HepG2 (cell line): ENCODE data around the gene FGF14. TPM values are rescaled to one million over a fixed set of nuclear protein-coding genes. Genes with fewer than 3 reads are reported as not detected.

Experiments used
- ATAC-seq: fragments of 200-7000 bp; cut with Tn5 transposase; 3 replicates; pipeline ENCODE4 v1.9.1; 2020; ENCODE audit warnings: mild to moderate bottlenecking, moderate library complexity
- BruUV-seq: library from RNA; stranded (reverse); fragments of 400-500 nt; replicated peaks from 2 replicates; lab custom pipeline; 2021; lab: Mats Ljungman, UMichigan
- CTCF ChIA-PET: fragments of 300-600 bp; formaldehyde crosslinking; extraction: SDS; loops from one replicate; lab custom pipeline; 2021; ENCODE audit warnings: low total read pairs, inconsistent platforms, low intra/inter-chr PET ratio; lab: Yijun Ruan, JAX
- POLR2A ChIA-PET: fragments of 350-600 bp; sonication (Branson Sonifier 250); formaldehyde crosslinking; loops from one replicate; lab custom pipeline; 2020; ENCODE audit warnings: antibody characterized with exemption, inconsistent platforms; lab: Yijun Ruan, JAX
- DNase-seq: peaks from one replicate; pipeline ENCODE4 v3.0.0-alpha.2; 2015; ENCODE audit warnings: low spot score
- FAIRE-seq: peaks from 3 replicates; lab custom pipeline; 2011; peaks lifted over from hg19 to GRCh38; lab: Jason Lieb, UNC
- H2AFZ ChIP-seq: one replicate; pipeline ENCODE4 v1.6.1; 2011; ENCODE audit warnings: low read length, inconsistent platforms
- H3K27ac ChIP-seq: fragments of 300-600 bp; 3 replicates; pipeline ENCODE4 v1.8.0; 2011; ENCODE audit warnings: mixed run types, mild to moderate bottlenecking, mixed read lengths, low read length, inconsistent platforms; ENCODE audit not compliant: insufficient read depth; ENCODE audit errors: extremely low read length
- H3K27me3 ChIP-seq, 2 experiments: fragments of 200-600 bp in 1 of 2; 2 replicates in 1 of 2; 3 replicates in 1 of 2; pipeline versions ENCODE4 v1.6.0 to v1.8.0; 2011; ENCODE audit warnings: low read length in 2 of 2, mild to moderate bottlenecking in 2 of 2, moderate library complexity in 2 of 2, inconsistent platforms in 1 of 2; ENCODE audit not compliant: insufficient read depth in 2 of 2, control insufficient read depth in 1 of 2
- H3K36me3 ChIP-seq, 2 experiments: fragments of 200-600 bp in 1 of 2; replicated peaks in 1 of 2; 2 replicates in 1 of 2; 3 replicates in 1 of 2; pipeline versions ENCODE4 v1.5.1 to v1.8.0; 2011; ENCODE audit warnings: low read length in 2 of 2, inconsistent platforms in 1 of 2; ENCODE audit not compliant: insufficient read depth in 2 of 2, control insufficient read depth in 1 of 2
- H3K4me1 ChIP-seq: 2 replicates; pipeline ENCODE4 v1.5.1; 2012; ENCODE audit warnings: low read length, inconsistent platforms; ENCODE audit not compliant: insufficient read depth
- H3K4me2 ChIP-seq: 2 replicates; pipeline ENCODE4 v1.6.0; 2011; ENCODE audit warnings: low read depth, low read length, inconsistent platforms
- H3K4me3 ChIP-seq, 3 experiments: fragments of 200-600 bp in 1 of 3; sonication (generic), shearing (Covaris generic) in 1 of 3; replicated peaks in 1 of 3; 2 replicates each; pipeline ENCODE4 v1.5.1; 2011 to 2016; ENCODE audit warnings: low read length in 3 of 3, inconsistent platforms in 2 of 3, low read depth in 2 of 3, mild to moderate bottlenecking in 2 of 3, control low read depth in 1 of 3, mixed read lengths in 1 of 3; ENCODE audit not compliant: insufficient read depth in 1 of 3
- H3K79me2 ChIP-seq: one replicate; pipeline ENCODE4 v1.6.1; 2011; ENCODE audit warnings: low read length, inconsistent platforms; ENCODE audit not compliant: insufficient read depth
- H3K9ac ChIP-seq: 2 replicates; pipeline ENCODE4 v1.6.0; 2011; ENCODE audit warnings: mild to moderate bottlenecking, low read depth, low read length, inconsistent platforms; ENCODE audit not compliant: insufficient read depth
- H3K9me3 ChIP-seq: 2 replicates; pipeline ENCODE4 v1.5.1; 2012; ENCODE audit warnings: mild to moderate bottlenecking, low read length
- H4K20me1 ChIP-seq: 2 replicates; pipeline ENCODE4 v1.6.0; 2011; ENCODE audit warnings: inconsistent platforms, mild to moderate bottlenecking, low read length, moderate library complexity; ENCODE audit not compliant: insufficient read depth
- CAMTA2 ChIP-seq: sonication (generic); formaldehyde crosslinking; IDR thresholded peaks from 2 replicates; pipeline ENCODE4 v1.4.0; 2020; ENCODE audit warnings: mild to moderate bottlenecking, missing genetic modification reagents, borderline replicate concordance
- IKZF1 ChIP-seq: fragments of 450-650 bp; IDR thresholded peaks from 2 replicates; pipeline ENCODE4 v1.7.1; 2016
- JUND ChIP-seq: sonication (generic); formaldehyde crosslinking; IDR thresholded peaks from 2 replicates; pipeline ENCODE4 v1.8.0; 2022; ENCODE audit warnings: mild to moderate bottlenecking, missing genetic modification reagents
- MEIS2 ChIP-seq: sonication (generic); formaldehyde crosslinking; IDR thresholded peaks from 2 replicates; pipeline ENCODE4 v1.9.0; 2021; ENCODE audit warnings: mild to moderate bottlenecking, missing genetic modification reagents
- MIER3 ChIP-seq: IDR thresholded peaks from 2 replicates; pipeline ENCODE4 v1.6.1; 2016; ENCODE audit warnings: missing compliant biosample characterization, borderline replicate concordance
- MLX ChIP-seq: IDR thresholded peaks from 2 replicates; pipeline ENCODE4 v1.6.1; 2016
- NFKBIZ ChIP-seq: IDR thresholded peaks from 2 replicates; pipeline ENCODE4 v1.6.1; 2018; ENCODE audit warnings: missing genetic modification reagents, missing compliant biosample characterization
- ONECUT2 ChIP-seq: sonication (generic); formaldehyde crosslinking; IDR thresholded peaks from 2 replicates; pipeline ENCODE4 v1.4.0; 2020; ENCODE audit warnings: missing genetic modification reagents
- PRDM15 ChIP-seq: sonication (generic); formaldehyde crosslinking; IDR thresholded peaks from 2 replicates; pipeline ENCODE4 v1.4.0; 2020; ENCODE audit warnings: missing genetic modification reagents
- SNAI1 ChIP-seq: sonication (generic); formaldehyde crosslinking; IDR thresholded peaks from 2 replicates; pipeline ENCODE4 v1.5.0; 2020; ENCODE audit warnings: mild to moderate bottlenecking, missing genetic modification reagents, borderline replicate concordance
- U2AF1 ChIP-seq: fragments of 200-400 bp; formaldehyde crosslinking; optimal IDR thresholded peaks from 2 replicates; pipeline ENCODE3; 2017; ENCODE audit warnings: mild to moderate bottlenecking, low read depth, low read length
- ZBTB39 ChIP-seq: sonication (generic); formaldehyde crosslinking; IDR thresholded peaks from 2 replicates; pipeline ENCODE4 v1.5.0; 2020; ENCODE audit warnings: missing genetic modification reagents
- ZNF501 ChIP-seq: sonication (generic); formaldehyde crosslinking; IDR thresholded peaks from 2 replicates; pipeline ENCODE4 v1.5.1; 2020; ENCODE audit warnings: mild to moderate bottlenecking, moderate library complexity, missing genetic modification reagents
- ZNF552 ChIP-seq: sonication (generic); formaldehyde crosslinking; IDR thresholded peaks from 2 replicates; pipeline ENCODE4 v1.9.0; 2022; ENCODE audit warnings: missing genetic modification reagents, mild to moderate bottlenecking, borderline replicate concordance
- ZNF569 ChIP-seq: sonication (generic); formaldehyde crosslinking; IDR thresholded peaks from 2 replicates; pipeline ENCODE4 v1.5.0; 2020; ENCODE audit warnings: mild to moderate bottlenecking, missing genetic modification reagents, moderate library complexity, borderline replicate concordance
- ZNF670 ChIP-seq: sonication (generic); formaldehyde crosslinking; IDR thresholded peaks from 2 replicates; pipeline ENCODE4 v1.8.0; 2022; ENCODE audit warnings: mild to moderate bottlenecking, missing genetic modification reagents, borderline replicate concordance
- ZNF7 ChIP-seq: IDR thresholded peaks from 2 replicates; pipeline ENCODE4 v1.6.1; 2016; ENCODE audit warnings: missing biosample characterization, missing genetic modification reagents
- ZNF749 ChIP-seq: sonication (generic); formaldehyde crosslinking; IDR thresholded peaks from 2 replicates; pipeline ENCODE4 v1.8.0; 2022; ENCODE audit warnings: mild to moderate bottlenecking, missing genetic modification reagents, moderate library complexity, borderline replicate concordance
- ZNF878 ChIP-seq: sonication (generic); formaldehyde crosslinking; IDR thresholded peaks from 2 replicates; pipeline ENCODE4 v1.8.1; 2023; ENCODE audit warnings: mild to moderate bottlenecking, missing genetic modification reagents, moderate library complexity
- in situ Hi-C: cut with HindIII; loops from 2 replicates; pipeline ENCODE4 v1.10.0; 2017; ENCODE audit warnings: low pct_unique_long_range_greater_than_20kb; ENCODE audit not compliant: extremely low pct_ligation_motif_present
- intact Hi-C: fragments of 100-400 bp; cut with micrococcal nuclease; formaldehyde crosslinking; loops from one replicate; pipeline ENCODE4 v1.10.0; 2022; ENCODE audit not compliant: unreplicated experiment
- polyA plus RNA-seq, 8 experiments: library from polyadenylated mRNA; depleted of rRNA in 3 of 8; stranded (reverse) in 7 of 8; unstranded in 1 of 8; fragments of >200 nt; fragmentation: Illumina TruSeq in 4 of 8; extraction: Trizol in 4 of 8; gene quantifications; 2 replicates each; pipeline versions ENCODE4 v1.2.1 to v1.2.3, GENCODE V29; 2011 to 2016; ENCODE audit warnings: low read depth in 4 of 8, missing spikeins in 1 of 8, mixed read lengths in 1 of 8; ENCODE audit not compliant: insufficient read depth in 1 of 8
- total RNA-seq, 5 experiments: library from RNA; depleted of rRNA; stranded (reverse); fragments of >200 nt; fragmentation: Illumina TruSeq; extraction: Trizol; gene quantifications; 2 replicates each; pipeline ENCODE4 v1.2.3, GENCODE V29; 2016; ENCODE audit warnings: low read depth in 1 of 5

The FGF14 gene
- total and polyA plus RNA-seq, 2 of the 13 experiments (the other 11 are each of a cell fraction or from before 2014, with no cell fraction given): not detected

- H3K36me3 ChIP-seq: no peaks in the 10 kb centered on the region
- intact Hi-C loops: no loop called here
- H4K20me1 ChIP-seq: no peaks in the 10 kb centered on the region
- BruUV-seq: no TSS peak
- no peaks in the 10 kb centered on the region for H3K9me3 ChIP-seq
- H3K9ac ChIP-seq: no peak overlapping the region
- no peak for TF ChIP-seq ZNF878 (CRISPR knock-in tag)
- TF ChIP-seq PRDM15: no peak
- TF ChIP-seq ZNF670 (CRISPR knock-in tag): no peak
- no peak for TF ChIP-seq IKZF1
- TF ChIP-seq NFKBIZ: no peak
- no peak for TF ChIP-seq JUND (CRISPR knock-in tag)
- no peak for TF ChIP-seq MEIS2
- TF ChIP-seq ZNF501 (CRISPR knock-in tag): no peak
- no peak for TF ChIP-seq ONECUT2 (CRISPR knock-in tag)
- TF ChIP-seq ZNF7: no peak
- no peak for TF ChIP-seq CAMTA2 (CRISPR knock-in tag)
- TF ChIP-seq MLX (CRISPR knock-in tag): no peak
- TF ChIP-seq U2AF1: no peak
- TF ChIP-seq MIER3 (CRISPR knock-in tag): no peak
- TF ChIP-seq ZNF569 (CRISPR knock-in tag): no peak
- TF ChIP-seq SNAI1: no peak
- TF ChIP-seq ZBTB39: no peak
- TF ChIP-seq ZNF552: no peak
- TF ChIP-seq ZNF749 (CRISPR knock-in tag): no peak
- TF ChIP-seq, all 625 proteins: peak for 0
- H3K27me3 ChIP-seq: no peaks in the 10 kb centered on the region; a peak in 1 of 5 replicates
- ChIA-PET CTCF (no interaction called here), POLR2A (no interaction called here)
- no peaks in the 10 kb centered on the region for H3K4me1 ChIP-seq
- H2AFZ ChIP-seq: no peak overlapping the region
- in situ Hi-C loops: loop anchor here (25.0 kb wide), 1 partner anchor 782 kb away; no protein-coding TSS in a partner anchor
- ATAC-seq (no peak), DNase-seq (no peak), FAIRE-seq (no peak)
- no peak overlapping the region for H3K27ac ChIP-seq
- H3K79me2 ChIP-seq: no peaks in the 10 kb centered on the region
- H3K4me2 ChIP-seq: no peak overlapping the region
- H3K4me3 ChIP-seq: no peak overlapping the region
These were observed 621.6 kb downstream of the FGF14 start for GRCh38 chr13:101780211-101780610.
